ENCODE measurements around the gene ENOX1.
"Not testable (repeated sequence)": the region's sequence is repeated elsewhere in the genome, so short reads cannot be mapped to it uniquely, and the experiment has no call there.

ENOX1 gene

GRCh38 chr13:43786766-43787517 is at the start of gene ENOX1:
Gene ENOX1 (minus strand): TSS chr13:43786972.
- peak; percentile 73 for DNase-seq (ENCODE audit: low read depth)
- TF ChIP-seq CTCF (conservative IDR thresholded peaks at IDR 0.05; ENCODE audit: control insufficient read depth, insufficient read depth, low read depth, low read length), result no peak
- H3K4me3 ChIP-seq (ENCODE audit: control insufficient read depth, low read depth, low read length), result peak within 1 kb of the TSS; percentile 64

- H3K4me3 ChIP-seq (ENCODE audit: control insufficient read depth, low read depth, low read length), result no peak overlapping the region
- no peak for TF ChIP-seq CTCF (conservative IDR thresholded peaks at IDR 0.05; ENCODE audit: control insufficient read depth, insufficient read depth, low read depth, low read length)
- peak; percentile 37 for DNase-seq (ENCODE audit: low read depth)
Observed at GRCh38 chr13:43835701-43836100, 48.9 kb upstream of the ENOX1 start.

GRCh38 chr13:43831088-43831487 is 44.3 kb upstream of the ENOX1 start:
- no peak for TF ChIP-seq CTCF (conservative IDR thresholded peaks at IDR 0.05; ENCODE audit: control insufficient read depth, insufficient read depth, low read depth, low read length)
- peak; percentile 85 for DNase-seq (ENCODE audit: low read depth)
- H3K4me3 ChIP-seq (ENCODE audit: control insufficient read depth, low read depth, low read length), result no peak overlapping the region

- no peak for TF ChIP-seq CTCF (conservative IDR thresholded peaks at IDR 0.05; ENCODE audit: control insufficient read depth, insufficient read depth, low read depth, low read length)
- peak overlapping the region; percentile 27 for H3K4me3 ChIP-seq (ENCODE audit: control insufficient read depth, low read depth, low read length)
- peak; percentile 95 for DNase-seq (ENCODE audit: low read depth)
Observed at GRCh38 chr13:43830497-43830881, 43.7 kb upstream of the ENOX1 start.

GRCh38 chr13:43824656-43825055 is 37.9 kb upstream of the ENOX1 start:
- H3K4me3 ChIP-seq (ENCODE audit: control insufficient read depth, low read depth, low read length), result not testable (repeated sequence)
- peak; percentile 76 for DNase-seq (ENCODE audit: low read depth)

GRCh38 chr13:43822969-43823368 is 36.2 kb upstream of the ENOX1 start:
- H3K4me3 ChIP-seq (ENCODE audit: control insufficient read depth, low read depth, low read length), result no peak overlapping the region
- no peak for TF ChIP-seq CTCF (conservative IDR thresholded peaks at IDR 0.05; ENCODE audit: control insufficient read depth, insufficient read depth, low read depth, low read length)
- peak; percentile 20 for DNase-seq (ENCODE audit: low read depth)

- TF ChIP-seq CTCF (conservative IDR thresholded peaks at IDR 0.05; ENCODE audit: control insufficient read depth, insufficient read depth, low read depth, low read length), result no peak
- H3K4me3 ChIP-seq (ENCODE audit: control insufficient read depth, low read depth, low read length), result no peak overlapping the region
- DNase-seq (ENCODE audit: low read depth), result no peak
Observed at GRCh38 chr13:43816401-43816889, 29.7 kb upstream of the ENOX1 start.

All from fibroblast of mammary gland (primary cell).